Measurements from ENCODE around the gene RNF169.
"Not testable (repeated sequence)": the region's sequence is repeated elsewhere in the genome, so short reads cannot be mapped to it uniquely, and the experiment has no call there.

The RNF169 gene

GRCh38 chr11:74824285-74824982 lies 75.8 kb downstream of the RNF169 start:
- DNase-seq, result no peak

DNA sequence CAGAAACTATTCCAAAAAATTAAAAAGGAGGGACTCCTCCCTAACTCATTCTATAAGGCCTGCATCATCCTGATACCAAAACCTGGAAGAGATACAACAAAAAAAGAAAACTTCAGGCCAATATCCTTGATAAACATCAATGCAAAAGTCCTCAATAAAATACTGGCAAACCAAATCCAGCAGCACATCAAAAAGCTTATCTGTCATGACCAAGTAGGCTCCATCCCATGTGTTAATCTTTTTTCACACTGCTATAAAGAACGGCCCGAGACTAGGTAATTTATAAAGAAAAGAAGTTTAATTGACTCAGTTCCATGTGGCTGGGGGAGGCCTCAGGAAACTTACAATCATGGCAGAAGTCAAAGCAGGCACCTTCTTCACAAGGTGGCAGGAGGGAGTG lies 76.9 kb downstream of the RNF169 start:
- not testable (repeated sequence) for DNase-seq

- DNase-seq, result no peak
Observed at GRCh38 chr11:74826901-74827300, 78.3 kb downstream of the RNF169 start.

DNA sequence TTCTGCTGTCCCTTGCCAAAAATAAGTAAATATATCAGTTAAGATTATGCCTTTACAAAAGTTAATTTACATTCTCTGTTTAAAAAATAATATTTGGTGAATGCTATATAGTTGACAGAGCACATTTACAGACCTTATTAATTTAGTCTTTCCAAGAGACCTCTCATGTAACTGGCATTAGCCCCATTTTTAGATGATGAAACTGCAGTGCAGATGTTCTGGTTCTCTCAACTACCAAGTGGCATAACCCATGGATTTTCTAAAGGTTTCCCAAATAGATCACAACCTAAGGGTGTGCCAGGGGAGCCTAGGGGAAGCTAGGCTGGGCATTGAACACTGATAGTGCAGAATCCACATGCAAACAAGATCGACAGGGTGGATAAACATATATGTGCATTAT lies 88.5 kb downstream of the RNF169 start:
- no peak for DNase-seq

GRCh38 chr11:74838188-74838587 lies 89.5 kb downstream of the RNF169 start:
- DNase-seq, result no peak

GRCh38 chr11:74839446-74839845 lies 90.8 kb downstream of the RNF169 start:
- no peak for DNase-seq

DNA sequence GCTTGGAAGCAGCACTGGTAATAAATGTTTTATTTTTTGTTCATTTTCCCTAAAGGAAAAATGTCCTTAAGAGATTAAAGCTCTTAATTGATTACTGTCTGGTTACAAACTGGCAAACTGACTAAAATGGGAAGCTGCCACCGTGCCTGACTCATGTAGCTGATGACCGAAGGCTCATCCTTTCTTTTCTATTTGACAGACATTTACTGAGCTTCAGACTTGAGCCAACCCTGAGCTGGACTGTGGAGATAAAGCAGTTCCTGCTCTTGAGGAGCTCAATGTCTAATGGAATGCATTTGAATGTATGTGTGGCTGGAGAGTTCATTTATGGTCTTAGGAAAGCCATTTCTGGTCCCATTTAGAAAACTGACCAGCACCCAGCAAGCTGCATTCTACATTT lies 91.3 kb downstream of the RNF169 start:
- DNase-seq, result no peak

DNA sequence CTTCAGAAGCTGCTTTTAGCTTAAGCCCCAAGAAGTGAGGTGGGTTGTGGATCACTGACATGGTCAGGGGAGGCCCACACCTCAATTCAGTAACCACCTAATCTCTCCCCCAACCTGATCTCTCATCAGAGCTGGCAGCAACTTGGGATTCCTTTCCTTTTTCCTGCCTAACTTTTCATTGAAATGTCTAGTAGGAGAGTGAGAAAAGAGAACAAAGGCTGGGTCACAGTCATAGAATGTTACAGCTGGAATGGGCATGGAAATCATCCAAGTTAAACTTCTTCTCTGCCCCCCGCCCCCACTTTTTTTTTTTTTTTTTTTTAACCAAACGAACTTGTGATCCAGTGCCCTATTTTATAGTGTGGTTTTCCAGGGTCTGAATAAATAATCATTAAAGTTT lies 91.8 kb downstream of the RNF169 start:
- no peak for DNase-seq

- DNase-seq, result no peak
Observed at GRCh38 chr11:74842967-74843366, 94.3 kb downstream of the RNF169 start.

GRCh38 chr11:74844072-74844471 lies 95.4 kb downstream of the RNF169 start:
- no peak for DNase-seq

GRCh38 chr11:74844865-74845264 lies 96.2 kb downstream of the RNF169 start:
- no peak for DNase-seq

GRCh38 chr11:74845978-74846517 lies 97.4 kb downstream of the RNF169 start:
- no peak for DNase-seq

- no peak for DNase-seq
Observed at GRCh38 chr11:74846770-74847169, 98.1 kb downstream of the RNF169 start.

DNA sequence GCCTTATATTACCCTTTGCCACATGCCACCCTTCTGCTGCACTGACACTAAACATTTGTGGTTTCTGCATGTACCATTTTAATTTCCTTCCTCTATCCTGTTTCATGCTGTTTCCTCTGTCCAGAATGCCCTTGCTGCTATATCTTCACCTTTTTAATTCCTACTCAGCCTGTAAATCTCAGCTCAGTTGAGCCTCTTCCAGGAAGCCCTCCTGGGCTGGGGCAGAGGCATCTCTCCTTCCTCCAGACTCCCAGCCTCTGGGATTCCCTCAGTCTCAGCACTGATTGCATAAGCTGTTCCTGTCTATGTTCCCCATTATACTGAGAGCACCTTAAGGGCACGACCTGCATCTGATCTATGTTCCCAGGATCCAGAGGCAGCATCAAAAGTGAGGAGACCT lies 98.7 kb downstream of the RNF169 start:
- DNase-seq, result no peak

- DNase-seq, result no peak
Observed at GRCh38 chr11:74847895-74848294, 99.2 kb downstream of the RNF169 start.

- DNase-seq, result no peak
Observed at GRCh38 chr11:74849525-74850391, 101.1 kb downstream of the RNF169 start.

DNA sequence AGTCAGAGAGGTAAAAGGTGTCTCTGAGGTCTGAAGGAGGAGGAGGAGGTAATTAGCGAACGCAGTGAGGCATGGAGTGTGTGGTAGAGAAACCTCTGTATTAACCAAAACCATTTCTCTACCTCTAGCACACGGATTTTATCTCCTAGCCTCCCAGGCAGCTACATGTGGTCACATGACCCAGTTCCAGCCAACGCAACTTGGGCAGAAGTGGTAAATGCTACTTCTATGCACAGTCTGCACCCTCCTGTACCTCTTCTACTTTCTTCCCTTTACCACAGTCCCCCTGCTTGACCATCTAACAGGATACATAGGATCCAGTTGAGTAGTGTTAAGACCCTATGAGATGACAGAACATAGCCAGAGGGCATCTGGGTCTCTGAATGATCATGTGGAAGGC lies 104.6 kb downstream of the RNF169 start:
- DNase-seq, result no peak

GRCh38 chr11:74860743-74861142 lies 112.1 kb downstream of the RNF169 start:
- DNase-seq, result no peak

DNA sequence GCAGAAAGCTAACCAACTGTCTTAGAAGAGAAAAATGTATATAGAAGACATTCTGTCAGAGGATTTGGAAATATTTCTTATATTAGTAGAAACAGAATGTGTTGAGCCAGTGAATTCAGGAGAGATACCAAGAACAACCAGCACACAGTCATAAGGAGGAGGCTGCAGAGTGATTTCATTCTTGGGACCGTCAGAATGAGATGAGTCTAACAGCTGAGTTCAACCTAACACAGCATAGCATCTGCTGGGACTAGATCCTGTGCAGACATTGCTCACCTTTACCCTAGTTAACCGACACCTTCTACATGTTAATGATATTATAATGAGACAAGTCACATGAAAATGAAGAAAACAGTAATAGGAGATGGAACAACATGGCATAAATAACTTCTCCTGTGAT lies 114.8 kb downstream of the RNF169 start:
- DNase-seq, result no peak

- DNase-seq, result no peak
Observed at GRCh38 chr11:74866557-74866956, 117.9 kb downstream of the RNF169 start.

- no peak for DNase-seq
Observed at GRCh38 chr11:74870485-74870884, 121.8 kb downstream of the RNF169 start.

DNA sequence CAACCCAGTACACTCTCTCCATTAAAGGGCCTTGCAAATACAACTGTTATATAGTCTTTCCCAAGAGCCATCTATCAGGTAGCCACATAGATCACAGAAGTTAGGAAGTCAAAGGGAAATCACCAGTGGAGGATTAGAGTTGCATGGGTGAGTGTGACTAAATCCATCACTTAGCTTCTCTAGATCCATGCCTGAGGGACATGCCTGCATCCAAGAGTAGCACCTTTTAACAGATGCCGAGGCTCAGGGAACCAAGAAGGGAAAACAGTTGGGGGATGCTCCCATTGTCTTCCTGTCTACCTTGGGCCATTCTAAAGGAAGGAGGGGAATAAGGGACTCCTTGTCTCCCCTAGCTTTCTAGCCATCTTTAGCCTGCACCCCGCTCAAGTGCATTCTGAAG lies 122.4 kb downstream of the RNF169 start:
- DNase-seq, result no peak

- no peak for DNase-seq
Observed at GRCh38 chr11:74877132-74877531, 128.5 kb downstream of the RNF169 start.
